SKM-1 (cell line): ENCODE results near the gene HHAT.
A peak's percentile ranks its signal among the peaks of the same experiment; 100 is the strongest.
"Not testable (repeated sequence)": the region's sequence is repeated elsewhere in the genome, so short reads cannot be mapped to it uniquely, and the experiment has no call there.

Source experiments
- DNase-seq: peaks from one replicate; lab custom pipeline; 2025; ENCODE audit not compliant: unreplicated experiment; lab: John Stamatoyannopoulos, UW

Gene HHAT

GRCh38 chr1:210385228-210385627, 56.5 kb downstream of the HHAT start:
- no peak for DNase-seq

GRCh38 chr1:210394281-210394821, 65.6 kb downstream of the HHAT start:
- no peak for DNase-seq

GRCh38 chr1:210396541-210396940, 67.8 kb downstream of the HHAT start:
- DNase-seq = no peak

- no peak for DNase-seq
These were observed 68.5 kb downstream of the HHAT start for GRCh38 chr1:210397252-210397651.

GRCh38 chr1:210397681-210398080, 69.0 kb downstream of the HHAT start:
- DNase-seq = no peak

GRCh38 chr1:210398466-210398865, 69.8 kb downstream of the HHAT start:
- DNase-seq = no peak

GRCh38 chr1:210400043-210400840, 71.5 kb downstream of the HHAT start:
- DNase-seq = peak; percentile 69

DNA sequence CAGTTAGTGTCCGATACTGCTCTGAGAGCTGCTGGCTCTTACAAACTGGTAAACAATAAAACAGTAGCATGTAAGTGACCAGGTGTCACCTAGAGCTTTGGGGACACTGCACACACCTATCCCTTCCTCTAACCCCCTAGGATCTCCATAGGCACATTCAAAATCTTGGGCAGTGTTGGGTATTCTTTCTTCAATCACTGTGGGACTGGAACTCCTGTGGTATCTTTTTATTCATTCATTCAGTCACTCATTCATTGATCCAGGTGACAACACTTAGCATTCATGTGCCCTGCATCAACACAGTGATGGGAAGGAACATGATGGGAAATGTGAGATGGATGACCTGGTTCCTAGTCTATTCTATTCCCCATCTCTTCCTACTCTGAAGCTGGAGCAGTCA, 73.9 kb downstream of the HHAT start:
- no peak for DNase-seq

DNA sequence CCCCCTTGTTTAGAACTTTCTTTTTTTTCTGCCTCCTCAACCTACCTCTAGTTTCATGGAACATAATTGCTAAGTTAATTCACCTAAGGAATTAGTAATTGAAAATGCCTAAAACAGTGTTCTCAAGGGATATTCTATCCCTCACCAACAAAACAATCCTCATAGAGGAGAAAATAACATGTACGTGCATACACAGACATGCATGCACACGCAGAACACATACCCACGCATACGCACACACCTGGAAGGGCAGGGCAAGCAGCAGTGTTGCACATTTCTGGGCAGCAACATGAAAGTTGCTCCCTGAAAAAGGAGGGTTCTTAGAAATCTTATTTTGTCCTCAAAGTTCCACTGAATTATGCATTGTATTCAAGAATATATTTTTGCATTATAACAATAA, 76.6 kb downstream of the HHAT start:
- DNase-seq = no peak

DNA sequence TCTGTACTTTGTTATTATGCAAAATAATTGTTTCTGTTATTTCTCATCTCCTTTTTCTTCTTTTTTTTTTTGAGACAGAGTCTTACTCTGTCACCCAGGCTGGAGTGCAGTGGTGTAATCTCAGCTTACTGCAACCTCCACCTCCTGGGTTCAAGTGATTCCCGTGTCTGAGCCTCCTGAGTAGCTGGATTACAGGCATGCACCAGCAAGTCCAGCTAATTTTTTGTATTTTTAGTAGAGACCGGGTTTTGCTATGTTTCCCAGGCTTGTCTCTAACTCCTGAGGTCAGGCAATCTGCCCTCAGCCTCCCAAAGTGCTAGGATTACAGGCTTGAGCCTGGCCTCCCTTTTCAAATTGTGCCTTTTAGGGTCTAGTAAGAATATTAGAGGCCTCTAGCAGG, 77.6 kb downstream of the HHAT start:
- not testable (repeated sequence) for DNase-seq

- DNase-seq = peak; percentile 67
These were observed 78.6 kb downstream of the HHAT start for GRCh38 chr1:210407207-210407886.

DNA sequence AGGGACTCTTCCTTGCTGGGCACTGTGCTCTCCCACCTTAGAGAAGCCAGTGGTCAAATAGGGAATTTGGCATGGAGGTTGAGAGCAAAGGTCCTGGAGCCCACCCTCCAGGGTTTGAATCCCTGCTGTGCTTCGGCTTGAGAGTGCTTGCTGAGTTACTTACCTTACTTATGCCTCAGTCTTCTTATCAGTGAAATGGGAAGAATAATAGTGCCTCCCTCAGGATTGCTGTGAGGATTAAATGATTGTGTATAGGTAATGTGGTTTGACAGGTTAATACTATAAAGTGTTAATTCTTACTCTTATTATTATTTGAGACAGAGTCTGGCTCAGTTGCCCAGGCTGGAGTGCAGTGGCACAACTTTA, 79.2 kb downstream of the HHAT start:
- DNase-seq = no peak

DNA sequence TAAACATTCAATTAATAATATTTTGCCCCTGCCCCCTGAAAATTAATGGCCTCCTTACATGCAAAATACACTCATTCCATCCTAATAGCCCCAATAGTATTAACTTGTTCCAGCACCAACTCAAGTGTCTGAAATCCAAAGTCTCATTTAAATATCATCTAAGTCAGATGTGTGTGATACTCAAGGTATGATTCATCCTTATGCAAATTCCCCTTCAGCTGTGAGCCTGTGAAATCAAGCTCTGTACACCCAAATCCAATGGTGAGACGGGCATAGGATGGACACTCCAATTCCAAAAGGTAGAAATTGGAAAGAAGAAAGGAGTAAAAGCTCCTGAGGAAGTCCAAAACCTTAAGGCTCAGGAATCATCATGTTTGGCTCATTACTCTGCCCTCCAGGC, 83.5 kb downstream of the HHAT start:
- no peak for DNase-seq

GRCh38 chr1:210413951-210414350, 85.2 kb downstream of the HHAT start:
- DNase-seq = no peak

- no peak for DNase-seq
These were observed 87.2 kb downstream of the HHAT start for GRCh38 chr1:210415846-210416448.

- no peak for DNase-seq
These were observed 88.0 kb downstream of the HHAT start for GRCh38 chr1:210416681-210417080.

DNA sequence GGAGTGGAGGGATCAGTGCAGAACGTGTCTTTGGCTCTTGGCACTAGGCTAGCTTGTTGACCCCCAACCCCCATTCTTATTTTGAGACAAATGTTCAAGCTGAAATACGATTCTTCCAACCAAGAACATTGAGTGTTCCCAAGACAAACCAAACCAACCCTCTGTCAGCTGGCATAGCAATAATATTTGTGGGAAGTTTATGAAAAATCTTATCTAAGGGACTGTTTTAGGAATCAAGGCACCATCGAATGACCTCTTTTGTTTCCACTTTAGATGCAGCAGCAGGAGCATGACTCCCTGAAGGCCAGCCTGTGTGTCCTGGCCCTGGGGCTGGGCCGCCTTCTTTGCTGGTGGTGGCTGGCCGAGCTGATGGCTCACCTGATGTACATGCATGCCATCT, 89.2 kb downstream of the HHAT start:
- DNase-seq = no peak

- DNase-seq = no peak
These were observed 90.4 kb downstream of the HHAT start for GRCh38 chr1:210418863-210419650.

- DNase-seq = not testable (repeated sequence)
These were observed 98.0 kb downstream of the HHAT start for GRCh38 chr1:210426696-210427095.

DNA sequence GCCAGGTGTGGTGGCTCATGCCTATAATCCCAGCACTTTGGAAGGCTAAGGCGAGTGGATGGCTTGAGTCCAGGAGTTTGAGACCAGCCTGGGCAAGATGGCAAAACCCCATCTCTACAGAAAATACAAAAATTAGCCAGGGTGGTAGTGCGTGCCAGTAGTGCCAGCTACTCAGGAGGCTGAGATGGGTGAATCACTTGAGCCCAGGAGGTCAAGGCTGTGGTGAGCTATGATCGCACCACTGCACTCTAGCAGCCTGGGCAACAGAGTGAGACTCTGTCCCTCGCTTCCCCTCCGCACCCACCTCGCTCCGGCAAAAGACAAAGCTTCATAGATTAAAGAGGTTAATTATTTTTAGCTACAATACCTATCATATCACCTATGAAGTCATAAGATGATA, 100.0 kb downstream of the HHAT start:
- DNase-seq = no peak

GRCh38 chr1:210434223-210434622, 105.5 kb downstream of the HHAT start:
- DNase-seq = no peak
